PC-9 (cell line): ENCODE data around the gene TLE3. TPM values are rescaled to one million over a fixed set of nuclear protein-coding genes. Genes with fewer than 3 reads are reported as not detected.
"Not testable (repeated sequence)": the region's sequence is repeated elsewhere in the genome, so short reads cannot be mapped to it uniquely, and the experiment has no call there.

Experiments
- BruUV-seq: library from RNA; stranded (reverse); fragments of 400-500 nt; replicated peaks from 2 replicates; lab custom pipeline; 2021; lab: Mats Ljungman, UMichigan
- CTCF ChIA-PET: fragments of 300-600 bp; sonication (Branson Sonifier 250); formaldehyde crosslinking; loops from one replicate; lab custom pipeline; 2022; ENCODE audit warnings: antibody characterized with exemption; lab: Charles Lee
- POLR2A ChIA-PET: fragments of 300-600 bp; sonication (Branson Sonifier 250); formaldehyde crosslinking; loops from one replicate; lab custom pipeline; 2022; ENCODE audit warnings: antibody characterized with exemption; ENCODE audit not compliant: unreplicated experiment; lab: Charles Lee
- DNase-seq, 2 experiments: peaks; one replicate each; pipeline versions ENCODE4 v3.0.0 to v3.0.0-alpha.2; 2015 to 2022; ENCODE audit warnings: mixed read lengths in 1 of 2
- H2AFZ ChIP-seq: fragments of 200-600 bp; sonication (generic); 2 replicates; pipeline ENCODE4 v1.8.1; 2017; ENCODE audit warnings: antibody characterized with exemption
- H3F3A ChIP-seq: fragments of 200-600 bp; sonication (generic); 2 replicates; pipeline ENCODE4 v1.8.1; 2017; ENCODE audit warnings: antibody characterized with exemption, mild to moderate bottlenecking, low read depth; ENCODE audit not compliant: insufficient read depth
- H3K27ac ChIP-seq: fragments of 200-600 bp; sonication (generic); 2 replicates; pipeline ENCODE4 v1.6.1; 2016; ENCODE audit warnings: mixed run types
- H3K27me3 ChIP-seq: fragments of 200-600 bp; sonication (generic); 2 replicates; pipeline ENCODE4 v1.6.1; 2016; ENCODE audit warnings: low read depth, mixed run types; ENCODE audit not compliant: insufficient read depth
- H3K36me3 ChIP-seq: fragments of 200-600 bp; sonication (generic); 2 replicates; pipeline ENCODE4 v1.6.1; 2016; ENCODE audit warnings: low read depth, mixed run types
- H3K4me1 ChIP-seq: fragments of 200-600 bp; sonication (generic); replicated peaks from 2 replicates; pipeline ENCODE4 v1.6.1; 2016; ENCODE audit warnings: mixed run types; ENCODE audit not compliant: insufficient read depth
- H3K4me2 ChIP-seq: fragments of 200-600 bp; sonication (generic); 2 replicates; pipeline ENCODE4 v1.6.1; 2017; ENCODE audit warnings: mixed run types
- H3K4me3 ChIP-seq: fragments of 200-600 bp; sonication (generic); 2 replicates; pipeline ENCODE4 v1.6.1; 2016; ENCODE audit warnings: mixed run types
- H3K79me2 ChIP-seq: fragments of 200-600 bp; sonication (generic); 2 replicates; pipeline ENCODE4 v1.6.1; 2017; ENCODE audit warnings: low read depth, mixed run types
- H3K9me2 ChIP-seq: fragments of 200-600 bp; sonication (generic); 2 replicates; pipeline ENCODE4 v1.8.1; 2017; ENCODE audit warnings: mild to moderate bottlenecking; ENCODE audit not compliant: insufficient read depth
- H3K9me3 ChIP-seq: fragments of 200-600 bp; sonication (generic); 2 replicates; pipeline ENCODE4 v1.8.1; 2016; ENCODE audit warnings: low read depth; ENCODE audit not compliant: insufficient read depth
- H4K20me1 ChIP-seq: fragments of 200-600 bp; sonication (generic); 2 replicates; pipeline ENCODE4 v1.8.1; 2017; ENCODE audit not compliant: insufficient read depth
- CTCF ChIP-seq: fragments of 200-600 bp; sonication (generic); conservative IDR thresholded peaks from 2 replicates; pipeline ENCODE4 v1.6.1; 2017; ENCODE audit warnings: mixed run types, antibody characterized with exemption, mild to moderate bottlenecking, moderate library complexity
- EZH2 ChIP-seq: fragments of 200-600 bp; sonication (generic); IDR thresholded peaks from 2 replicates; pipeline ENCODE4 v1.8.0; 2017; ENCODE audit warnings: antibody characterized with exemption, low read depth
- intact Hi-C: fragments of 100-400 bp; cut with micrococcal nuclease; formaldehyde crosslinking; loops from one replicate; pipeline ENCODE4 v1.10.0; 2022; ENCODE audit not compliant: unreplicated experiment
- total RNA-seq: library from RNA; stranded (reverse); gene quantifications from 2 replicates; pipeline ENCODE4 v1.2.3, GENCODE V29; 2021

The TLE3 gene
- total RNA-seq, 1 experiment from 2014 or later, result 51.3 TPM

- H3K27me3 ChIP-seq, result no peaks in the 10 kb centered on the region
- no peaks in the 10 kb centered on the region for H3K79me2 ChIP-seq
- no peak overlapping the region for H2AFZ ChIP-seq
- ChIA-PET POLR2A (no interaction called here), CTCF (no interaction called here)
- no TSS peak for BruUV-seq
- H3K4me1 ChIP-seq, result no peaks in the 10 kb centered on the region; the same call in 1 of the 2 replicates
- no peaks in the 10 kb centered on the region for H3F3A ChIP-seq
- H3K9me2 ChIP-seq, result no peaks in the 10 kb centered on the region
- no peak overlapping the region for H3K4me3 ChIP-seq
- no peak overlapping the region for H3K27ac ChIP-seq
- H3K4me2 ChIP-seq, result no peak overlapping the region
- TF ChIP-seq EZH2, result no peak
- no peak for TF ChIP-seq CTCF
- no peaks in the 10 kb centered on the region for H3K36me3 ChIP-seq
- no peak for DNase-seq
- intact Hi-C loops, result no loop called here
- no peaks in the 10 kb centered on the region for H3K9me3 ChIP-seq
- no peaks in the 10 kb centered on the region for H4K20me1 ChIP-seq
Observed at GRCh38 chr15:70118599-70118998, 20.9 kb upstream of the TLE3 start.

GRCh38 chr15:70116317-70116716 is 18.6 kb upstream of the TLE3 start:
- H3K9me2 ChIP-seq, result no peaks in the 10 kb centered on the region
- POLR2A ChIA-PET, result no interaction called here
- CTCF ChIA-PET, result no interaction called here
- no peak overlapping the region for H3K4me3 ChIP-seq
- H3K79me2 ChIP-seq, result no peaks in the 10 kb centered on the region
- no peaks in the 10 kb centered on the region; the same call in 1 of the 2 replicates for H3F3A ChIP-seq
- H3K27ac ChIP-seq, result no peak overlapping the region
- no peaks in the 10 kb centered on the region for H4K20me1 ChIP-seq
- H3K4me1 ChIP-seq, result peaks cover 9% of the 10 kb centered on the region
- no peaks in the 10 kb centered on the region for H3K9me3 ChIP-seq
- intact Hi-C loops, result no loop called here
- H3K4me2 ChIP-seq, result no peak overlapping the region
- BruUV-seq, result no TSS peak
- no peak for DNase-seq
- TF ChIP-seq EZH2, result no peak
- no peak for TF ChIP-seq CTCF
- no peak overlapping the region for H2AFZ ChIP-seq
- no peaks in the 10 kb centered on the region for H3K27me3 ChIP-seq
- H3K36me3 ChIP-seq, result no peaks in the 10 kb centered on the region

- no peak for TF ChIP-seq EZH2
- peaks cover 9% of the 10 kb centered on the region for H3K4me1 ChIP-seq
- intact Hi-C loops, result no loop called here
- H3K4me3 ChIP-seq, result no peak overlapping the region
- H3K27ac ChIP-seq, result no peak overlapping the region
- no peaks in the 10 kb centered on the region for H3K27me3 ChIP-seq
- DNase-seq, result no peak
- no peak overlapping the region for H3K4me2 ChIP-seq
- H3F3A ChIP-seq, result no peaks in the 10 kb centered on the region; the same call in 1 of the 2 replicates
- POLR2A ChIA-PET, result no interaction called here
- BruUV-seq, result no TSS peak
- H3K36me3 ChIP-seq, result no peaks in the 10 kb centered on the region
- H3K9me2 ChIP-seq, result no peaks in the 10 kb centered on the region
- no peak overlapping the region for H2AFZ ChIP-seq
- no peaks in the 10 kb centered on the region for H3K9me3 ChIP-seq
- CTCF ChIA-PET, result no interaction called here
- H4K20me1 ChIP-seq, result no peaks in the 10 kb centered on the region
- no peaks in the 10 kb centered on the region for H3K79me2 ChIP-seq
Observed at GRCh38 chr15:70114221-70114620, 16.5 kb upstream of the TLE3 start.

- no peaks in the 10 kb centered on the region for H4K20me1 ChIP-seq
- H3F3A ChIP-seq, result no peaks in the 10 kb centered on the region; the same call in 1 of the 2 replicates
- no peaks in the 10 kb centered on the region for H3K79me2 ChIP-seq
- intact Hi-C loops, result no loop called here
- H3K27me3 ChIP-seq, result no peaks in the 10 kb centered on the region
- H3K4me2 ChIP-seq, result no peak overlapping the region
- no peak overlapping the region for H2AFZ ChIP-seq
- CTCF ChIA-PET, result no interaction called here
- TF ChIP-seq EZH2 (no peak), CTCF (no peak)
- POLR2A ChIA-PET, result no interaction called here
- no peak for DNase-seq
- BruUV-seq, result no TSS peak
- H3K4me3 ChIP-seq, result no peak overlapping the region
- H3K27ac ChIP-seq, result no peak overlapping the region
- no peaks in the 10 kb centered on the region for H3K36me3 ChIP-seq
- H3K9me3 ChIP-seq, result no peaks in the 10 kb centered on the region
- peaks cover 9% of the 10 kb centered on the region for H3K4me1 ChIP-seq
- H3K9me2 ChIP-seq, result no peaks in the 10 kb centered on the region
Observed at GRCh38 chr15:70113304-70113700, 15.6 kb upstream of the TLE3 start.

GRCh38 chr15:70112572-70113303 is 15.0 kb upstream of the TLE3 start:
- H3K27me3 ChIP-seq, POLR2A ChIA-PET: not testable (repeated sequence)

More at GRCh38 chr15:70112572-70113303, 15.0 kb upstream of the TLE3 start:
- H3K4me1 ChIP-seq, CTCF ChIA-PET, H2AFZ ChIP-seq, H3F3A ChIP-seq, BruUV-seq, H3K9me3 ChIP-seq, H4K20me1 ChIP-seq, H3K4me3 ChIP-seq, intact Hi-C loops, H3K79me2 ChIP-seq, H3K4me2 ChIP-seq, H3K27ac ChIP-seq, H3K36me3 ChIP-seq, H3K9me2 ChIP-seq, DNase-seq: not testable (repeated sequence)
